DOHH2 (cell line): Measurements from ENCODE around the gene MYORG.

Experiments used
- H3F3A ChIP-seq: fragments of 200-600 bp; sonication (generic), shearing (Covaris generic); 2 replicates; pipeline ENCODE4 v1.6.0; 2016; ENCODE audit warnings: antibody characterized with exemption, mild to moderate bottlenecking; ENCODE audit not compliant: control insufficient read depth, insufficient read depth
- H3K27ac ChIP-seq: fragments of 200-600 bp; sonication (generic); 2 replicates; pipeline ENCODE4 v1.5.1; 2014; ENCODE audit warnings: low read depth, mild to moderate bottlenecking, low read length, moderate library complexity
- H3K27me3 ChIP-seq: fragments of 200-600 bp; sonication (generic); 2 replicates; pipeline ENCODE4 v1.6.1; 2014; ENCODE audit warnings: mild to moderate bottlenecking, low read length, mixed read lengths; ENCODE audit not compliant: control insufficient read depth
- H3K36me3 ChIP-seq: fragments of 200-600 bp; sonication (generic); 2 replicates; pipeline ENCODE4 v1.6.1; 2014; ENCODE audit warnings: mild to moderate bottlenecking, low read length, moderate library complexity, mixed read lengths; ENCODE audit not compliant: control insufficient read depth
- H3K4me1 ChIP-seq: fragments of 200-600 bp; sonication (generic); 2 replicates; pipeline ENCODE4 v1.6.1; 2014; ENCODE audit warnings: mild to moderate bottlenecking, low read length, mixed read lengths; ENCODE audit not compliant: control insufficient read depth
- H3K4me2 ChIP-seq: fragments of 200-600 bp; sonication (generic); 2 replicates; pipeline ENCODE4 v1.6.0; 2014; ENCODE audit warnings: mild to moderate bottlenecking, low read length, moderate library complexity
- H3K4me3 ChIP-seq: fragments of 200-600 bp; sonication (generic); 2 replicates; pipeline ENCODE4 v1.5.1; 2014; ENCODE audit warnings: mild to moderate bottlenecking, low read length, mixed read lengths
- H3K79me2 ChIP-seq: fragments of 200-600 bp; sonication (generic); 2 replicates; pipeline ENCODE4 v1.6.1; 2014; ENCODE audit warnings: mild to moderate bottlenecking, low read length, mixed read lengths; ENCODE audit not compliant: control insufficient read depth
- H3K9me2 ChIP-seq: fragments of 200-600 bp; sonication (generic); replicated peaks from 2 replicates; pipeline ENCODE4 v1.6.1; 2014; ENCODE audit warnings: mild to moderate bottlenecking, low read length, mixed read lengths; ENCODE audit not compliant: control insufficient read depth
- H3K9me3 ChIP-seq: fragments of 200-600 bp; sonication (generic); 2 replicates; pipeline ENCODE4 v1.6.1; 2014; ENCODE audit warnings: antibody characterized with exemption, low read length, mixed read lengths; ENCODE audit not compliant: control insufficient read depth, insufficient read depth
- H4K20me1 ChIP-seq: fragments of 200-600 bp; sonication (generic); 2 replicates; pipeline ENCODE4 v1.6.0; 2014; ENCODE audit warnings: low read depth, mild to moderate bottlenecking, antibody characterized with exemption, low read length, moderate library complexity; ENCODE audit not compliant: control insufficient read depth, insufficient read depth
- EZH2phosphoT487 ChIP-seq: fragments of 200-600 bp; sonication (generic); IDR thresholded peaks from 2 replicates; pipeline ENCODE4 v1.6.1; 2017; ENCODE audit warnings: borderline replicate concordance, mild to moderate bottlenecking, antibody characterized with exemption, low read length, moderate library complexity, mixed read lengths
- TF ChIP-seq, protein P1 (sequence below): fragments of 200-600 bp; sonication (generic); IDR thresholded peaks from one replicate; pipeline ENCODE4 v1.5.1; 2014; ENCODE audit warnings: antibody characterized with exemption, mild to moderate bottlenecking, low read depth, low read length; ENCODE audit not compliant: poor library complexity, severe bottlenecking

MYORG gene

DNA sequence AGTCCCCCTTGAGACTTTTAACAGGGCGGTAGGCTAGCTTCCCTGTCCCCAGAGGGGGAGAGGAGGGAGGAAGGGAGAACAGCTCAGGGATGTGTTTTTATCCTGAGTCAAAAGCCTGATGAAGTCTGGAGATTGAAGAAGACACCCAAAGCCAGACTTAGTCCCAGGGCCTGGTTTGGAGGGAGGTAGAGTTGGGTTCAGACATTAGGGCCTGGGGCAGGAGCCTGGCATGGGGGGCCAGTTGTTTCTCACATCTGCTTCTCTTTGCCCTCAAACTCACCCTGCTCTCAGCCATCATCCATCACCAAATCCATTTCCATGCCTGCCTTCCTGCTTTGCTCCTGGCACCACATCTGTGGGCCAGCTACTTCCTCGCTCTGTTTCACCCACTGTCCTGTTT, 2.9 kb downstream of the MYORG start:
- TF ChIP-seq, protein P1, sequence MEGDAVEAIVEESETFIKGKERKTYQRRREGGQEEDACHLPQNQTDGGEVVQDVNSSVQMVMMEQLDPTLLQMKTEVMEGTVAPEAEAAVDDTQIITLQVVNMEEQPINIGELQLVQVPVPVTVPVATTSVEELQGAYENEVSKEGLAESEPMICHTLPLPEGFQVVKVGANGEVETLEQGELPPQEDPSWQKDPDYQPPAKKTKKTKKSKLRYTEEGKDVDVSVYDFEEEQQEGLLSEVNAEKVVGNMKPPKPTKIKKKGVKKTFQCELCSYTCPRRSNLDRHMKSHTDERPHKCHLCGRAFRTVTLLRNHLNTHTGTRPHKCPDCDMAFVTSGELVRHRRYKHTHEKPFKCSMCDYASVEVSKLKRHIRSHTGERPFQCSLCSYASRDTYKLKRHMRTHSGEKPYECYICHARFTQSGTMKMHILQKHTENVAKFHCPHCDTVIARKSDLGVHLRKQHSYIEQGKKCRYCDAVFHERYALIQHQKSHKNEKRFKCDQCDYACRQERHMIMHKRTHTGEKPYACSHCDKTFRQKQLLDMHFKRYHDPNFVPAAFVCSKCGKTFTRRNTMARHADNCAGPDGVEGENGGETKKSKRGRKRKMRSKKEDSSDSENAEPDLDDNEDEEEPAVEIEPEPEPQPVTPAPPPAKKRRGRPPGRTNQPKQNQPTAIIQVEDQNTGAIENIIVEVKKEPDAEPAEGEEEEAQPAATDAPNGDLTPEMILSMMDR: no peak
- no peak for TF ChIP-seq EZH2phosphoT487
- H3K4me3 ChIP-seq: no peak overlapping the region
- no peaks in the 10 kb centered on the region for H3F3A ChIP-seq
- H3K27ac ChIP-seq: no peak overlapping the region
- no peaks in the 10 kb centered on the region for H3K79me2 ChIP-seq
- H3K4me1 ChIP-seq: peaks cover 19% of the 10 kb centered on the region
- no peaks in the 10 kb centered on the region for H4K20me1 ChIP-seq
- no peaks in the 10 kb centered on the region for H3K9me2 ChIP-seq
- H3K4me2 ChIP-seq: no peak overlapping the region
- H3K9me3 ChIP-seq: no peaks in the 10 kb centered on the region; the same call in 1 of the 2 replicates
- H3K27me3 ChIP-seq: no peaks in the 10 kb centered on the region
- no peaks in the 10 kb centered on the region for H3K36me3 ChIP-seq

- H3K9me3 ChIP-seq: no peaks in the 10 kb centered on the region; the same call in 1 of the 2 replicates
- H3F3A ChIP-seq: no peaks in the 10 kb centered on the region
- H3K27ac ChIP-seq: no peak overlapping the region
- no peaks in the 10 kb centered on the region for H3K79me2 ChIP-seq
- H3K9me2 ChIP-seq: no peaks in the 10 kb centered on the region
- peaks cover 19% of the 10 kb centered on the region for H3K4me1 ChIP-seq
- H3K27me3 ChIP-seq: no peaks in the 10 kb centered on the region
- TF ChIP-seq, protein P1: no peak
- TF ChIP-seq EZH2phosphoT487: no peak
- no peaks in the 10 kb centered on the region for H4K20me1 ChIP-seq
- H3K4me2 ChIP-seq: no peak overlapping the region
- no peak overlapping the region for H3K4me3 ChIP-seq
- H3K36me3 ChIP-seq: no peaks in the 10 kb centered on the region
These were observed 4.2 kb downstream of the MYORG start for GRCh38 chr9:34372467-34373011.

DNA sequence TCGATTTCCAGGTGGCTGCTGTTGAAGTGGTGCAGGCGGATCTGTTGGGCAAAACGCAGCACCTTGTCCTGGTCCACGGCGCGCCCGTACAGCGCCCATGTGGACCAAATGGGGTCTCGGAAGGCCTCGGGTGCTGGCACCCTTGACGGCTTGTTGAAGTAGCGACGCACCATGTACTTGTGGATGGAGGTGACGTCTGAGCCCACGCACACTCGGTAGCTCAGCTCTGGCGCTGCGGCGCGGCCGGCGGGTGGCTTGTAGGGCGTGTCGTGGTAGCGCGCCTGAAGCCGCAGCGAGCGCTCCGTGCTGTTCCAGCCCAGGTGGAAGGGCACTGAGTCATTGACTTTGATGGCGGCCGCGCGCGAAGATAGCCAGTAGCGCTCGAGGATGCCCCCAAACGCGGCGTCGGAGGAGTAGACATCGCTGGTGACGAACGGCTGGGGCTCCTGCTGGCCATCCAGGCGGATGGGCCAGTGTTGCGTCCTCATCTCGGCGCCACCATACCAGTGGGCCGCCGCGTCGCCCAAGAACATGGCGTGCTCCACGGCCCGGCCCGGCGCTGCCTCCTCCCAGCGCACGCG, 4.7 kb downstream of the MYORG start:
- no peaks in the 10 kb centered on the region for H3K27me3 ChIP-seq
- no peaks in the 10 kb centered on the region for H3K9me2 ChIP-seq

More for the DNA sequence above, 4.7 kb downstream of the MYORG start:
- H3K4me1 ChIP-seq: peaks cover 14% of the 10 kb centered on the region
- H3K4me3 ChIP-seq: no peak overlapping the region
- H3K36me3 ChIP-seq: no peaks in the 10 kb centered on the region
- H3F3A ChIP-seq: no peaks in the 10 kb centered on the region
- no peaks in the 10 kb centered on the region for H3K79me2 ChIP-seq
- no peaks in the 10 kb centered on the region for H4K20me1 ChIP-seq
- no peak for TF ChIP-seq EZH2phosphoT487
- TF ChIP-seq, protein P1: no peak
- H3K4me2 ChIP-seq: no peak overlapping the region
- H3K9me3 ChIP-seq: no peaks in the 10 kb centered on the region; the same call in 1 of the 2 replicates
- H3K27ac ChIP-seq: no peak overlapping the region
